SU-DHL-6 (cell line): ENCODE results near the gene B4GALT3.

Source experiments
- H2AFZ ChIP-seq: fragments of 200-600 bp; sonication (generic); 2 replicates; pipeline ENCODE4 v1.6.1; 2014; ENCODE audit warnings: low read depth, mild to moderate bottlenecking, moderate library complexity, mixed read lengths, antibody characterized with exemption, low read length; ENCODE audit not compliant: severe bottlenecking
- H3F3A ChIP-seq: fragments of 200-600 bp; shearing (Covaris generic); 2 replicates; pipeline ENCODE4 v1.6.0; 2016; ENCODE audit warnings: antibody characterized with exemption, mild to moderate bottlenecking; ENCODE audit not compliant: insufficient read depth
- H3K27ac ChIP-seq: fragments of 200-600 bp; sonication (generic); 2 replicates; pipeline ENCODE4 v1.5.1; 2016; ENCODE audit warnings: low read depth, mild to moderate bottlenecking, low read length, moderate library complexity, mixed read lengths
- H3K27me3 ChIP-seq: fragments of 200-600 bp; sonication (generic), shearing (Covaris generic); 2 replicates; pipeline ENCODE4 v1.6.0; 2014; ENCODE audit warnings: mild to moderate bottlenecking, low read length
- H3K36me3 ChIP-seq: fragments of 200-600 bp; sonication (generic); 2 replicates; pipeline ENCODE4 v1.6.1; 2014; ENCODE audit warnings: mild to moderate bottlenecking, low read length, mixed read lengths
- H3K4me2 ChIP-seq: fragments of 300-600, 200-600 bp; shearing (Covaris generic), sonication (generic); 2 replicates; pipeline ENCODE4 v1.6.0; 2014; ENCODE audit warnings: low read length, low read depth, mild to moderate bottlenecking; ENCODE audit not compliant: poor library complexity, severe bottlenecking
- H3K4me3 ChIP-seq: fragments of 200-600 bp; sonication (generic); 2 replicates; pipeline ENCODE4 v1.5.1; 2014; ENCODE audit warnings: antibody characterized with exemption, low read length, mild to moderate bottlenecking, mixed read lengths; ENCODE audit not compliant: insufficient read depth, poor library complexity, severe bottlenecking
- H3K79me2 ChIP-seq: fragments of 200-600 bp; sonication (generic); 2 replicates; pipeline ENCODE4 v1.6.1; 2014; ENCODE audit warnings: mild to moderate bottlenecking, low read length, moderate library complexity; ENCODE audit not compliant: insufficient read depth
- H3K9ac ChIP-seq: fragments of 200-600 bp; sonication (generic); 2 replicates; pipeline ENCODE4 v1.7.0; 2014; ENCODE audit warnings: mild to moderate bottlenecking, low read length
- H3K9me2 ChIP-seq: fragments of 200-600 bp; sonication (generic); replicated peaks from 2 replicates; pipeline ENCODE4 v1.6.1; 2014; ENCODE audit warnings: low read length; ENCODE audit not compliant: insufficient read depth
- H3K9me3 ChIP-seq: fragments of 200-600 bp; sonication (generic); 2 replicates; pipeline ENCODE4 v1.6.1; 2014; ENCODE audit warnings: low read length, mixed read lengths; ENCODE audit not compliant: insufficient read depth
- H4K20me1 ChIP-seq: fragments of 200-600 bp; sonication (generic); 2 replicates; pipeline ENCODE4 v1.6.1; 2014; ENCODE audit warnings: low read depth, mild to moderate bottlenecking, antibody characterized with exemption, low read length, moderate library complexity, mixed read lengths
- EZH2phosphoT487 ChIP-seq: fragments of 200-600 bp; sonication (generic), shearing (Covaris generic); conservative IDR thresholded peaks from 2 replicates; pipeline ENCODE4 v1.6.1; 2018; ENCODE audit warnings: mild to moderate bottlenecking, antibody characterized with exemption, low read length, moderate library complexity, mixed read lengths
- TF ChIP-seq, protein P1 (sequence below): fragments of 200-600 bp; sonication (generic); IDR thresholded peaks from one replicate; pipeline ENCODE4 v1.5.1; 2017; ENCODE audit warnings: antibody characterized with exemption, mild to moderate bottlenecking, low read length, moderate library complexity; ENCODE audit not compliant: insufficient read depth, poor library complexity, severe bottlenecking

Gene B4GALT3

DNA sequence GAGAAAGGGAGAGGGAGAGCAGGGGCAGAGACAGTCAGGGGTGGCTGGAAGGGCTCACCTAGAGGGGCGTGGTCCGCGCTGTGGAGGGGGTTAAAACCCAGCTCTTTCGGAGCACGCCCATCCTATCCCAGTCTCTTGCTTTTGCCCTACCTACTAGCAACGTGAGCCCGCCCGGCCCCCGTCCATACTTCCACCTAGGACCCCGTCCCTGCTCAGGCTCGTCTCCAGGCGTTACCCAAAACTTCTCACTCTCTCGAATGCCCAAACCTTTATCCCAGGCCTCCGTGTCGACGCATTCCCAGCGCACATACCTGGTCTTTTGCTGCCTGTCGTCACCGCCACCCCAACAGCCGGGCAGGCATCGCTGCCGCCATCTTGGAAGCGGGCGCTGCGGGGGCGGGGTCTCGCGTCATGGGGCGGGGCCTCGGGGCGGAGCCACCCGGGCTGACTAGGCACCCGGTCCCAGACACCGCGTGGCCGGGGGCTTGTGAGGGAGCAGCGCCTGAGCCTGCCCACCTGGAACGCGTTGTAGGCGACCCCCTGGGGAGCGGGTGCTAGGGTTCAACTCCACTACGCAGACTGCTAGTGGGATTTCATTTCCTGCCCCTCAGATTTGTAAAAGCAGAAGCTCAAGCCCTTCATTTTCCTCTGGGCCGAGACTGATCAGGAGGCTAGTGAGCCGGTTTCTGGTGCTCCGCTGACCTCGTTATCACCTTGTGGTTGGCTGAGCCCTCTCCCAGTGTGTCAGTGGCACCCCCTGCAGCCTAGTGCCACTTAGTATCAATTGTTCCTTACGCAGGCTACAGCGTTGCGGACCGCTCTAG lies at the start of gene B4GALT3:
Gene B4GALT3 (minus strand): TSS at position 396 of the 824 bp plus-strand sequence. CDS start 1,447 bp downstream, outside the sequence.
- Histone ChIP-seq H2AFZ (peak within 1 kb of the TSS; percentile 87), H3K9me3 (no peaks in the 10 kb centered on the region), H3K27ac (peak within 1 kb of the TSS; percentile 52), H3K79me2 (no peaks in the 10 kb centered on the region; the same call in 1 of the 2 replicates), H3K4me3 (peak within 1 kb of the TSS; percentile 86), H3F3A (peaks cover 13% of the 10 kb centered on the region; the same call in 1 of the 2 replicates), H3K27me3 (no peaks in the 10 kb centered on the region), H3K9ac (peak within 1 kb of the TSS; percentile 69), H4K20me1 (no peaks in the 10 kb centered on the region), H3K36me3 (no peaks in the 10 kb centered on the region), H3K9me2 (no peaks in the 10 kb centered on the region), H3K4me2 (peak within 1 kb of the TSS; percentile 85)
- TF ChIP-seq, protein P1, sequence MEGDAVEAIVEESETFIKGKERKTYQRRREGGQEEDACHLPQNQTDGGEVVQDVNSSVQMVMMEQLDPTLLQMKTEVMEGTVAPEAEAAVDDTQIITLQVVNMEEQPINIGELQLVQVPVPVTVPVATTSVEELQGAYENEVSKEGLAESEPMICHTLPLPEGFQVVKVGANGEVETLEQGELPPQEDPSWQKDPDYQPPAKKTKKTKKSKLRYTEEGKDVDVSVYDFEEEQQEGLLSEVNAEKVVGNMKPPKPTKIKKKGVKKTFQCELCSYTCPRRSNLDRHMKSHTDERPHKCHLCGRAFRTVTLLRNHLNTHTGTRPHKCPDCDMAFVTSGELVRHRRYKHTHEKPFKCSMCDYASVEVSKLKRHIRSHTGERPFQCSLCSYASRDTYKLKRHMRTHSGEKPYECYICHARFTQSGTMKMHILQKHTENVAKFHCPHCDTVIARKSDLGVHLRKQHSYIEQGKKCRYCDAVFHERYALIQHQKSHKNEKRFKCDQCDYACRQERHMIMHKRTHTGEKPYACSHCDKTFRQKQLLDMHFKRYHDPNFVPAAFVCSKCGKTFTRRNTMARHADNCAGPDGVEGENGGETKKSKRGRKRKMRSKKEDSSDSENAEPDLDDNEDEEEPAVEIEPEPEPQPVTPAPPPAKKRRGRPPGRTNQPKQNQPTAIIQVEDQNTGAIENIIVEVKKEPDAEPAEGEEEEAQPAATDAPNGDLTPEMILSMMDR, result no peak
- no peak for TF ChIP-seq EZH2phosphoT487

DNA sequence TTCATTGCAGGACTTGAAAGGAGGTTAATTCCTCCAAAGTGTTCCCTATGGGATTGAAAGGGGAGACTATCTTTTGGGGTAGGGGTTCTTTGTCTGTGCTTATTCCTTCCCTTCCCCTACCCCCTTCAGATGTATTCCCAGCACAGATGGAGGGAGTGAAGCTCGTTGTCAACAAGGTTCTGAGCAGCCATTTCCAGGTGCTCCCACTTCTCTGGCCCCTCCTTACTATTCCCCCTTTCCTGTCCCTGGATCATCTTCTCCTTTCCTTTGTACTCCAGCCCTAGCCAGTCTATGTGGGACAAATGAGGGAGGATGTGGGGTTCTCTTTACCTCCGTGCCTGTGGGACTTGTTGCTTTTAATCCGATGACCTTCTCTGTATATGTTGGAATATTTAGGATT lies 49.5 kb upstream of the B4GALT3 start:
- Histone ChIP-seq H3K9me3 (no peaks in the 10 kb centered on the region), H3K4me3 (peak overlapping the region; percentile 67), H3F3A (no peaks in the 10 kb centered on the region), H3K9me2 (no peaks in the 10 kb centered on the region), H3K79me2 (no peaks in the 10 kb centered on the region), H4K20me1 (no peaks in the 10 kb centered on the region), H3K9ac (peak overlapping the region; percentile 66), H2AFZ (no peak overlapping the region), H3K27me3 (no peaks in the 10 kb centered on the region), H3K36me3 (no peaks in the 10 kb centered on the region), H3K4me2 (peak overlapping the region; percentile 78), H3K27ac (0 out of 2 replicates have a peak overlapping the region, but pooled peaks have one; percentile 7)
- TF ChIP-seq, protein P1, result no peak
- TF ChIP-seq EZH2phosphoT487, result no peak

DNA sequence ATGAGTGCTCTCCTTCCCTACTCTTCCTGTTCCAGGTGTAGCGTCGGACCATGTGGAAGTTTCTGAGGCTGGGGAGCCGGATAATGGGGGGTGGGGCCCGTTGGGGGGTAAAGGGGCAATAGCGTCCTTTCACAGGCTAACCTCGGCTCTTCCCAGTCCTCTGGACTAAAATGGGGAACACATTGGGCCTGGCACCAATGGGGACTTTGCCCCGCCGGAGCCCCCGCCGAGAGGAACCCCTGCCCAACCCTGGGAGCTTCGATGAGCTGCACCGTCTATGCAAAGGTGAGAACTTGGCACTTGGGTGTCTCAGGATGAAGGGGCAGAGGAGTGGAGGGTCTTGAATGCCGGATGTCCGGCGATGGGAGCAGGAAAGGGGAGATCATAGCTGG lies 49.0 kb upstream of the B4GALT3 start:
- Histone ChIP-seq H3K4me2 (peak overlapping the region; percentile 78), H3K9ac (peak overlapping the region; percentile 66), H3K27me3 (no peaks in the 10 kb centered on the region), H3K4me3 (peak overlapping the region; percentile 67), H3K79me2 (no peaks in the 10 kb centered on the region), H3K9me2 (no peaks in the 10 kb centered on the region), H4K20me1 (no peaks in the 10 kb centered on the region), H3K36me3 (no peaks in the 10 kb centered on the region), H3K27ac (peak overlapping the region; percentile 7; the same call in 1 of the 2 replicates), H3K9me3 (no peaks in the 10 kb centered on the region), H3F3A (no peaks in the 10 kb centered on the region), H2AFZ (peak overlapping the region; percentile 58)
- TF ChIP-seq, protein P1, result no peak
- TF ChIP-seq EZH2phosphoT487, result no peak
